Mucosa of stomach (tissue), 1 donor: ENCODE measurements around the gene CSNK1D.

Experiments
- H3K27me3 ChIP-seq: one replicate; pipeline ENCODE4 v1.7.0; 2013; ENCODE audit warnings: mild to moderate bottlenecking, low read length; ENCODE audit not compliant: control insufficient read depth, insufficient read depth
- H3K36me3 ChIP-seq: one replicate; pipeline ENCODE4 v1.7.0; 2013; ENCODE audit warnings: low read length; ENCODE audit not compliant: control insufficient read depth, insufficient read depth
- H3K4me1 ChIP-seq: one replicate; pipeline ENCODE4 v1.7.0; 2013; ENCODE audit warnings: mild to moderate bottlenecking, low read length; ENCODE audit not compliant: control insufficient read depth, insufficient read depth
- H3K4me3 ChIP-seq: one replicate; pipeline ENCODE4 v1.7.0; 2013; ENCODE audit warnings: low read length
- H3K9ac ChIP-seq: one replicate; pipeline ENCODE4 v1.7.0; 2013; ENCODE audit warnings: mild to moderate bottlenecking, low read length, moderate library complexity
- H3K9me3 ChIP-seq: one replicate; pipeline ENCODE4 v1.7.0; 2013; ENCODE audit warnings: mild to moderate bottlenecking, low read length, moderate library complexity; ENCODE audit not compliant: control insufficient read depth
- donor health status: Pancreatic carcinoma.

Gene CSNK1D

GRCh38 chr17:82273327-82274133, at the start of gene CSNK1D:
TSS of gene CSNK1D (minus strand) at chr17:82273700. CDS start at chr17:82273381, 319 bp downstream.
- no peaks in the 10 kb centered on the region for H3K27me3 ChIP-seq
- H3K9me3 ChIP-seq = no peaks in the 10 kb centered on the region
- H3K4me1 ChIP-seq = peaks cover 49% of the 10 kb centered on the region
- H3K4me3 ChIP-seq = peak within 1 kb of the TSS; percentile 51
- peak within 1 kb of the TSS; percentile 87 for H3K9ac ChIP-seq
- H3K36me3 ChIP-seq = peaks cover 6% of the 10 kb centered on the region

GRCh38 chr17:82322526-82323453, 49.3 kb upstream of the CSNK1D start:
- Histone ChIP-seq H3K4me1 (peaks cover 42% of the 10 kb centered on the region), H3K9me3 (no peaks in the 10 kb centered on the region), H3K27me3 (no peaks in the 10 kb centered on the region), H3K36me3 (no peaks in the 10 kb centered on the region), H3K9ac (no peak overlapping the region), H3K4me3 (no peak overlapping the region)

GRCh38 chr17:82321947-82322466, 48.5 kb upstream of the CSNK1D start:
- Histone ChIP-seq H3K9me3 (no peaks in the 10 kb centered on the region), H3K4me1 (peaks cover 42% of the 10 kb centered on the region), H3K4me3 (no peak overlapping the region), H3K36me3 (no peaks in the 10 kb centered on the region), H3K27me3 (no peaks in the 10 kb centered on the region), H3K9ac (no peak overlapping the region)

GRCh38 chr17:82320956-82321927, 47.7 kb upstream of the CSNK1D start:
- H3K9me3 ChIP-seq = no peaks in the 10 kb centered on the region
- no peak overlapping the region for H3K9ac ChIP-seq
- no peak overlapping the region for H3K4me3 ChIP-seq
- H3K36me3 ChIP-seq = no peaks in the 10 kb centered on the region
- H3K27me3 ChIP-seq = peaks cover 7% of the 10 kb centered on the region
- H3K4me1 ChIP-seq = peaks cover 38% of the 10 kb centered on the region

GRCh38 chr17:82320140-82320840, 46.8 kb upstream of the CSNK1D start:
- peaks cover 17% of the 10 kb centered on the region for H3K27me3 ChIP-seq

GRCh38 chr17:82319619-82320062, 46.1 kb upstream of the CSNK1D start:
- Histone ChIP-seq H3K27me3 (peaks cover 23% of the 10 kb centered on the region), H3K36me3 (no peaks in the 10 kb centered on the region), H3K4me3 (no peak overlapping the region), H3K4me1 (peaks cover 30% of the 10 kb centered on the region), H3K9me3 (no peaks in the 10 kb centered on the region), H3K9ac (no peak overlapping the region)

More at GRCh38 chr17:82320140-82320840, 46.8 kb upstream of the CSNK1D start:
- no peak overlapping the region for H3K4me3 ChIP-seq
- H3K4me1 ChIP-seq = peaks cover 36% of the 10 kb centered on the region
- H3K9me3 ChIP-seq = no peaks in the 10 kb centered on the region
- no peak overlapping the region for H3K9ac ChIP-seq
- H3K36me3 ChIP-seq = no peaks in the 10 kb centered on the region

GRCh38 chr17:82318772-82319606, 45.5 kb upstream of the CSNK1D start:
- Histone ChIP-seq H3K36me3 (no peaks in the 10 kb centered on the region), H3K4me1 (peaks cover 23% of the 10 kb centered on the region), H3K9ac (no peak overlapping the region), H3K4me3 (no peak overlapping the region), H3K27me3 (peaks cover 26% of the 10 kb centered on the region), H3K9me3 (no peaks in the 10 kb centered on the region)

GRCh38 chr17:82318169-82318498, 44.6 kb upstream of the CSNK1D start:
- Histone ChIP-seq H3K4me1 (peaks cover 21% of the 10 kb centered on the region), H3K36me3 (no peaks in the 10 kb centered on the region), H3K9ac (no peak overlapping the region), H3K4me3 (no peak overlapping the region), H3K9me3 (no peaks in the 10 kb centered on the region), H3K27me3 (peaks cover 28% of the 10 kb centered on the region)

- H3K27me3 ChIP-seq = peaks cover 28% of the 10 kb centered on the region
- H3K4me1 ChIP-seq = peaks cover 21% of the 10 kb centered on the region
- no peaks in the 10 kb centered on the region for H3K9me3 ChIP-seq
- H3K9ac ChIP-seq = no peak within 1 kb of the TSS
- H3K36me3 ChIP-seq = no peaks in the 10 kb centered on the region
- H3K4me3 ChIP-seq = no peak within 1 kb of the TSS
Observed at GRCh38 chr17:82317394-82318168, 44.1 kb upstream of the CSNK1D start, which contains the start of gene CD7. TSS of gene CD7 (minus strand) at chr17:82317608. CDS start at chr17:82317495, 113 bp downstream.
